VCaP (cell line): ENCODE data around the gene AFF1.

Experiments used
- H3K27ac ChIP-seq: fragments of 450-650 bp; 2 replicates; pipeline ENCODE4 v1.5.1; 2017
- CTCF ChIP-seq: fragments of 450-650 bp; conservative IDR thresholded peaks from 2 replicates; pipeline ENCODE4 v1.5.1; 2017; ENCODE audit warnings: mild to moderate bottlenecking, moderate library complexity

Gene AFF1

GRCh38 chr4:86934771-86935565, at the start of gene AFF1:
TSS of gene AFF1 (plus strand) at chr4:86935011. CDS start at chr4:86948534, 13,523 bp downstream.
- peak within 1 kb of the TSS; percentile 95 for H3K27ac ChIP-seq
- peak; percentile 72 for TF ChIP-seq CTCF

GRCh38 chr4:86890790-86891189, 44.0 kb upstream of the AFF1 start:
- H3K27ac ChIP-seq, result peak overlapping the region; percentile 96
- no peak for TF ChIP-seq CTCF

- H3K27ac ChIP-seq, result peak within 1 kb of the TSS; percentile 96
- peak; percentile 38 for TF ChIP-seq CTCF
Observed at GRCh38 chr4:86891762-86892635, 42.8 kb upstream of the AFF1 start, which contains the start of gene C4orf36. TSS of gene C4orf36 (minus strand) at chr4:86892422. CDS start at chr4:86891520, 902 bp downstream.

- peak overlapping the region; percentile 96 for H3K27ac ChIP-seq
Observed at GRCh38 chr4:86892636-86892960, 42.2 kb upstream of the AFF1 start.

GRCh38 chr4:86893136-86893535, 41.7 kb upstream of the AFF1 start:
- TF ChIP-seq CTCF, result no peak
- peak overlapping the region; percentile 96 for H3K27ac ChIP-seq

More at GRCh38 chr4:86892636-86892960, 42.2 kb upstream of the AFF1 start:
- no peak for TF ChIP-seq CTCF

GRCh38 chr4:86894455-86894854, 40.4 kb upstream of the AFF1 start:
- no peak overlapping the region for H3K27ac ChIP-seq
- no peak for TF ChIP-seq CTCF

- peak; percentile 89 for TF ChIP-seq CTCF
- H3K27ac ChIP-seq, result peak overlapping the region; percentile 33
Observed at GRCh38 chr4:86895692-86896488, 38.9 kb upstream of the AFF1 start.
